B cell (primary cell): ENCODE data around the gene AUTS2. TPM values are rescaled to one million over a fixed set of nuclear protein-coding genes. Genes with fewer than 3 reads are reported as not detected.

Experiments
- ATAC-seq: fragments of 200-7000 bp; cut with Tn5 transposase; one replicate; pipeline ENCODE4 v1.10.0; 2021; ENCODE audit warnings: low read depth, mild to moderate bottlenecking, moderate number of reproducible peaks, moderate library complexity
- CTCF ChIA-PET: fragments of 350-600 bp; sonication (Branson Sonifier 250); formaldehyde crosslinking; loops from one replicate; lab custom pipeline; 2021; ENCODE audit warnings: antibody characterized with exemption, inconsistent platforms; lab: Charles Lee
- POLR2A ChIA-PET: fragments of 350-600 bp; sonication (Branson Sonifier 250); formaldehyde crosslinking; loops from one replicate; lab custom pipeline; 2021; ENCODE audit warnings: antibody characterized with exemption; lab: Charles Lee
- DNase-seq: peaks from one replicate; pipeline ENCODE4 v3.0.0; 2013
- H2AFZ ChIP-seq: 2 replicates; pipeline ENCODE4 v1.6.1; 2012; ENCODE audit warnings: mild to moderate bottlenecking, low read depth, low read length; ENCODE audit not compliant: insufficient read depth, poor library complexity, severe bottlenecking
- H3K27ac ChIP-seq, 2 donors: 1 replicate in 1 of 2; 2 replicates in 1 of 2; pipeline ENCODE4 v1.5.1; 2012 to 2013; ENCODE audit warnings: low read length in 2 of 2, mild to moderate bottlenecking in 2 of 2, moderate library complexity in 1 of 2
- H3K27me3 ChIP-seq, 4 experiments: fragments of 200-600 bp in 1 of 4; sonication (generic) in 1 of 4; replicated peaks in 1 of 4; 1 replicate in 2 of 4; 2 replicates in 2 of 4; pipeline versions ENCODE4 v1.6.1 to v1.7.0; 2013 to 2016; ENCODE audit warnings: low read length in 3 of 4, mild to moderate bottlenecking in 2 of 4, mixed read lengths in 1 of 4, moderate library complexity in 1 of 4; ENCODE audit not compliant: insufficient read depth in 4 of 4, control insufficient read depth in 3 of 4; ENCODE audit errors: control extremely low read depth in 1 of 4
- H3K36me3 ChIP-seq, 2 experiments: replicated peaks in 1 of 2; 1 replicate in 1 of 2; 2 replicates in 1 of 2; pipeline versions ENCODE4 v1.6.1 to v1.7.1; 2013; ENCODE audit warnings: low read length in 1 of 2; ENCODE audit not compliant: insufficient read depth in 2 of 2, control insufficient read depth in 1 of 2; ENCODE audit errors: control extremely low read depth in 1 of 2, extremely low read depth in 1 of 2
- H3K4me1 ChIP-seq, 2 donors: fragments of 200-600 bp in 1 of 2; sonication (generic) in 1 of 2; 1 replicate in 1 of 2; 2 replicates in 1 of 2; pipeline versions ENCODE4 v1.5.1 to v1.6.1; 2013 to 2017; ENCODE audit warnings: low read length in 2 of 2; ENCODE audit not compliant: control insufficient read depth in 2 of 2, insufficient read depth in 2 of 2
- H3K4me2 ChIP-seq: replicated peaks from 2 replicates; pipeline ENCODE3; 2012; ENCODE audit warnings: mild to moderate bottlenecking, low read depth, low read length; ENCODE audit not compliant: poor library complexity, severe bottlenecking
- H3K4me3 ChIP-seq, 5 experiments: fragments of 200-600 bp in 1 of 5; sonication (generic) in 1 of 5; 1 replicate in 3 of 5; 2 replicates in 2 of 5; pipeline versions ENCODE4 v1.5.1 to v1.7.0; 2011 to 2016; ENCODE audit warnings: low read length in 4 of 5, mild to moderate bottlenecking in 4 of 5, low read depth in 2 of 5, control low read depth in 1 of 5, moderate library complexity in 1 of 5; ENCODE audit not compliant: insufficient read depth in 1 of 5; ENCODE audit errors: control extremely low read depth in 1 of 5, extremely low read depth in 1 of 5
- H3K79me2 ChIP-seq: fragments of 200-600 bp; sonication (generic); one replicate; pipeline ENCODE4 v1.6.0; 2016; ENCODE audit warnings: low read length; ENCODE audit not compliant: control insufficient read depth, insufficient read depth
- H3K9ac ChIP-seq: fragments of 200-600 bp; sonication (generic); 2 replicates; pipeline ENCODE4 v1.6.1; 2017; ENCODE audit warnings: mild to moderate bottlenecking, low read length, moderate library complexity
- H3K9me3 ChIP-seq, 3 donors: one replicate each; pipeline versions ENCODE4 v1.6.1 to v1.7.1; 2013; ENCODE audit warnings: low read length in 2 of 3; ENCODE audit not compliant: control insufficient read depth in 2 of 3, insufficient read depth in 1 of 3; ENCODE audit errors: control extremely low read depth in 1 of 3
- H4K20me1 ChIP-seq: 2 replicates; pipeline ENCODE4 v1.6.0; 2012; ENCODE audit warnings: mild to moderate bottlenecking, low read length; ENCODE audit not compliant: insufficient read depth, control insufficient read depth, poor library complexity, severe bottlenecking
- H3K27ac Mint-ChIP-seq: one replicate; pipeline ENCODE4 v1.8.0; 2021; ENCODE audit warnings: mixed read lengths
- H3K27me3 Mint-ChIP-seq: one replicate; pipeline ENCODE4 v1.8.0; 2021; ENCODE audit warnings: mixed read lengths
- H3K4me1 Mint-ChIP-seq: one replicate; pipeline ENCODE4 v1.8.0; 2021; ENCODE audit warnings: mixed read lengths
- H3K4me3 Mint-ChIP-seq: one replicate; pipeline ENCODE4 v1.8.0; 2021; ENCODE audit warnings: mixed read lengths
- H3K9me3 Mint-ChIP-seq: one replicate; pipeline ENCODE4 v1.8.0; 2022; ENCODE audit warnings: mixed read lengths; ENCODE audit not compliant: insufficient read depth
- EZH2 ChIP-seq: IDR thresholded peaks from 2 replicates; pipeline ENCODE4 v1.6.1; 2012; ENCODE audit warnings: borderline replicate concordance, low read depth, mild to moderate bottlenecking, moderate library complexity, low read length; ENCODE audit not compliant: insufficient read depth, poor library complexity, severe bottlenecking
- WGBS: methylation state at CpG from one replicate; pipeline ENCODE4 v1.1.5; 2013; ENCODE audit warnings: missing lambda C conversion rate; ENCODE audit not compliant: insufficient coverage; 5-methylcytosine and 5-hydroxymethylcytosine counted together
- intact Hi-C: fragments of 100-400 bp; cut with micrococcal nuclease; formaldehyde crosslinking; loops from one replicate; pipeline ENCODE4 v1.10.0; 2022
- polyA plus RNA-seq: library from polyadenylated mRNA; depleted of rRNA; stranded (reverse); fragments of >200 nt; gene quantifications from 2 replicates; pipeline ENCODE4 v1.2.3, GENCODE V29; 2012
- total RNA-seq, 2 donors: library from RNA; stranded (reverse); fragments of 120-200 nt in 1 of 2; gene quantifications; 1 replicate in 1 of 2; 2 replicates in 1 of 2; pipeline versions ENCODE4 v1.2.3 to v1.2.4, GENCODE V29; 2013 to 2022
- TF ChIP-seq, protein P1 (sequence below): fragments of 200-600 bp; IDR thresholded peaks from one replicate; pipeline ENCODE4 v1.8.0; 2022; ENCODE audit warnings: antibody characterized with exemption, mild to moderate bottlenecking

AUTS2 gene
- total and polyA plus RNA-seq, 2 donors (not counting 1 experiment from before 2014, with no cell fraction given): 22.3 to 35.0 TPM

DNA sequence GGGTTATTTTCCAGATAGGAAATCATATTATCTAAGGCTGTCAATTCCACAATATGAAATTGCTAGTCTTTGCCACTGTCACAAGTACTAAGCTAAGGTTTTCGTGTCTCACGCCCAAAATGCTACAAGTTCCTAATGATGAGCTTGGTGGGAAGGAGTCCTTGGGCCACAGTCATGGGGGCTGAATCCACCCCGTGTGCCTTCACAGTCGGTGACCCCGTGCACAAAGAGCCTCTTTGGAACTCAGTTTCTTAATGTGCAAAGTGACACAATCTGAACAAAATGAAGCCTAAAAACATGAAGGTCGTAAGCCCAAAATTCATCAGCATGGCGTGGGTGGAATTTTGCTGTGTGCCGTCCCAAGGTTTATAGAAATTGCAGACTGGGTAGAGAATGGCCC, 1196.7 kb downstream of the AUTS2 start:
- H3K9ac ChIP-seq: no peak overlapping the region
- Mint-ChIP-seq H3K9me3 (peaks cover 2% of the 10 kb centered on the region), H3K4me1 (peaks cover 9% of the 10 kb centered on the region), H3K27ac (no peak overlapping the region), H3K4me3 (no peak overlapping the region), H3K27me3 (no peaks in the 10 kb centered on the region)
- TF ChIP-seq EZH2: no peak
- TF ChIP-seq, protein P1, sequence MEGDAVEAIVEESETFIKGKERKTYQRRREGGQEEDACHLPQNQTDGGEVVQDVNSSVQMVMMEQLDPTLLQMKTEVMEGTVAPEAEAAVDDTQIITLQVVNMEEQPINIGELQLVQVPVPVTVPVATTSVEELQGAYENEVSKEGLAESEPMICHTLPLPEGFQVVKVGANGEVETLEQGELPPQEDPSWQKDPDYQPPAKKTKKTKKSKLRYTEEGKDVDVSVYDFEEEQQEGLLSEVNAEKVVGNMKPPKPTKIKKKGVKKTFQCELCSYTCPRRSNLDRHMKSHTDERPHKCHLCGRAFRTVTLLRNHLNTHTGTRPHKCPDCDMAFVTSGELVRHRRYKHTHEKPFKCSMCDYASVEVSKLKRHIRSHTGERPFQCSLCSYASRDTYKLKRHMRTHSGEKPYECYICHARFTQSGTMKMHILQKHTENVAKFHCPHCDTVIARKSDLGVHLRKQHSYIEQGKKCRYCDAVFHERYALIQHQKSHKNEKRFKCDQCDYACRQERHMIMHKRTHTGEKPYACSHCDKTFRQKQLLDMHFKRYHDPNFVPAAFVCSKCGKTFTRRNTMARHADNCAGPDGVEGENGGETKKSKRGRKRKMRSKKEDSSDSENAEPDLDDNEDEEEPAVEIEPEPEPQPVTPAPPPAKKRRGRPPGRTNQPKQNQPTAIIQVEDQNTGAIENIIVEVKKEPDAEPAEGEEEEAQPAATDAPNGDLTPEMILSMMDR: no peak
- H3K27me3 ChIP-seq: no peaks in the 10 kb centered on the region
- peaks cover 0 to 4% of the 10 kb centered on the region in 2 donors for H3K4me1 ChIP-seq
- no peak overlapping the region for H3K27ac ChIP-seq
- ATAC-seq (no peak), DNase-seq (no peak)
- intact Hi-C loops: no loop called here
- no peaks in the 10 kb centered on the region for H3K79me2 ChIP-seq
- H3K4me2 ChIP-seq: no peak overlapping the region
- no peak overlapping the region for H3K4me3 ChIP-seq
- H4K20me1 ChIP-seq: no peaks in the 10 kb centered on the region
- 100% methylated on average over 4 of the region's 8 CpGs for WGBS
- peaks cover 0 to 11% (median 10%) of the 10 kb centered on the region in 3 donors for H3K9me3 ChIP-seq
- CTCF ChIA-PET: no interaction called here
- POLR2A ChIA-PET: no interaction called here
- H2AFZ ChIP-seq: no peak overlapping the region
- peaks cover 0 to 2% of the 10 kb centered on the region in 2 experiments for H3K36me3 ChIP-seq

DNA sequence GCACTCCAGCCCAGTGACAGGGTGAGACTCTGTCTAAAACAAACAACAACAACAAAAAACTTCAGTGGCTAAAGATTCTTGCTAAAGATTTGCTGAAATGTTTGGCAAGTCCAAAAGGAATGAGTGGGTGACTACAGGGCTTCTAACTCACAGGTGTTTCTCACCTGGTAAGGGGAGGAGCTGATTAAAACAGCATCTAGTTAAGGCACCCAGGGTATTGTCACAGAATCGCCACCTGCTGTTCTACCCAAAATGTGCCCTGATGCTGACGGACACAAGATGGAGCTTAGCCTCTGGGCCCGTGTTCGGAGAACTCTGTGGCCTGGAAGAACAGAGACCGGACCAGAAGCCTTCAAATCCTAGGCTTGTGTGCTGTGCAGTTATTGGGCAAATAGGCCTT, 1197.7 kb downstream of the AUTS2 start:
- CTCF ChIA-PET: no interaction called here
- POLR2A ChIA-PET: no interaction called here
- no peaks in the 10 kb centered on the region for H3K27me3 Mint-ChIP-seq
- Histone ChIP-seq H3K27me3 (peaks cover 0 to 1% (median 0%) of the 10 kb centered on the region in 4 experiments), H3K79me2 (no peaks in the 10 kb centered on the region), H2AFZ (no peak overlapping the region), H3K9ac (no peak overlapping the region), H3K4me2 (no peak overlapping the region), H4K20me1 (no peaks in the 10 kb centered on the region), H3K4me3 (no peak overlapping the region), H3K36me3 (no peaks in the 10 kb centered on the region), H3K9me3 (peaks cover 0 to 19% (median 16%) of the 10 kb centered on the region in 3 donors), H3K27ac (no peak overlapping the region), H3K4me1 (peaks cover 0 to 4% of the 10 kb centered on the region in 2 donors)
- WGBS: 98% methylated on average over 5 of the region's 5 CpGs
- no peak overlapping the region for H3K27ac Mint-ChIP-seq
- TF ChIP-seq, protein P1: no peak
- TF ChIP-seq EZH2: no peak
- DNase-seq: no peak
- H3K9me3 Mint-ChIP-seq: peaks cover 11% of the 10 kb centered on the region
- ATAC-seq: no peak
- intact Hi-C loops: no loop called here
- H3K4me3 Mint-ChIP-seq: no peak overlapping the region
- H3K4me1 Mint-ChIP-seq: peaks cover 9% of the 10 kb centered on the region
